HEK293 (cell line): ENCODE measurements around the gene MYO7B.

Source experiments
- CTCF ChIA-PET: fragments of 350-600 bp; formaldehyde crosslinking; extraction: SDS; loops from one replicate; lab custom pipeline; 2021; ENCODE audit warnings: antibody characterized with exemption; lab: Yijun Ruan, JAX
- POLR2A ChIA-PET: fragments of 300-600 bp; formaldehyde crosslinking; extraction: SDS; loops from one replicate; lab custom pipeline; 2020; ENCODE audit warnings: antibody characterized with exemption, inconsistent platforms; lab: Yijun Ruan, JAX
- H3K27ac ChIP-seq: fragments of 200-500 bp; sonication (Bioruptor generic); 2 replicates; pipeline ENCODE4 v1.5.1; 2014; ENCODE audit warnings: low read depth, low read length, control low read depth, inconsistent platforms; ENCODE audit errors: extremely low read depth
- H3K36me3 ChIP-seq, 2 experiments: fragments of 200-500 bp in 1 of 2; sonication (Bioruptor generic) in 1 of 2; 1 replicate in 1 of 2; 2 replicates in 1 of 2; pipeline ENCODE4 v1.5.1; 2014 to 2017; ENCODE audit warnings: inconsistent platforms in 2 of 2, low read length in 2 of 2; ENCODE audit not compliant: control insufficient read depth in 2 of 2, insufficient read depth in 1 of 2
- H3K4me1 ChIP-seq: fragments of 200-500 bp; sonication (Bioruptor generic); 2 replicates; pipeline ENCODE4 v1.5.1; 2014; ENCODE audit warnings: mild to moderate bottlenecking, low read length, inconsistent platforms; ENCODE audit not compliant: control insufficient read depth, insufficient read depth
- H3K4me3 ChIP-seq: 2 replicates; pipeline ENCODE4 v1.5.1; 2011; ENCODE audit warnings: low read depth, mild to moderate bottlenecking, control low read depth, low read length, moderate library complexity
- H3K9me3 ChIP-seq: fragments of 200-500 bp; sonication (Bioruptor generic); 2 replicates; pipeline ENCODE4 v1.5.1; 2014; ENCODE audit warnings: low read depth, low read length, inconsistent platforms; ENCODE audit not compliant: control insufficient read depth, insufficient read depth
- EGR2 ChIP-seq: fragments of 450-650 bp; formaldehyde crosslinking; IDR thresholded peaks from 2 replicates; pipeline ENCODE4 v1.5.1; 2016; ENCODE audit warnings: low read depth, missing biosample characterization, missing genetic modification characterization
- FEZF1 ChIP-seq: fragments of 450-650 bp; formaldehyde crosslinking; IDR thresholded peaks from 2 replicates; pipeline ENCODE4 v1.5.1; 2016; ENCODE audit warnings: missing biosample characterization, missing genetic modification characterization
- GLIS2 ChIP-seq: fragments of 450-650 bp; formaldehyde crosslinking; IDR thresholded peaks from 2 replicates; pipeline ENCODE4 v1.5.1; 2016; ENCODE audit warnings: missing biosample characterization, missing genetic modification characterization
- KLF16 ChIP-seq: fragments of 450-650 bp; formaldehyde crosslinking; IDR thresholded peaks from 2 replicates; pipeline ENCODE4 v1.5.1; 2017; ENCODE audit warnings: missing biosample characterization, missing genetic modification characterization
- KLF8 ChIP-seq: fragments of 450-650 bp; formaldehyde crosslinking; IDR thresholded peaks from 2 replicates; pipeline ENCODE4 v1.5.1; 2016; ENCODE audit warnings: missing biosample characterization, missing genetic modification characterization
- KLF9 ChIP-seq: fragments of 450-650 bp; formaldehyde crosslinking; IDR thresholded peaks from 2 replicates; pipeline ENCODE4 v1.5.1; 2016; ENCODE audit warnings: missing biosample characterization, missing genetic modification characterization, low read depth
- PRDM2 ChIP-seq: fragments of 450-650 bp; formaldehyde crosslinking; IDR thresholded peaks from 2 replicates; pipeline ENCODE4 v1.5.1; 2016; ENCODE audit warnings: missing biosample characterization, missing genetic modification characterization, borderline replicate concordance
- SCRT1 ChIP-seq: fragments of 450-650 bp; formaldehyde crosslinking; IDR thresholded peaks from 2 replicates; pipeline ENCODE4 v1.5.1; 2016; ENCODE audit warnings: missing biosample characterization, missing genetic modification characterization, borderline replicate concordance
- SP7 ChIP-seq: fragments of 450-650 bp; formaldehyde crosslinking; IDR thresholded peaks from 2 replicates; pipeline ENCODE4 v1.5.1; 2016; ENCODE audit warnings: missing biosample characterization, missing genetic modification characterization
- ZBTB20 ChIP-seq: fragments of 450-650 bp; formaldehyde crosslinking; IDR thresholded peaks from 2 replicates; pipeline ENCODE4 v1.5.1; 2016; ENCODE audit warnings: missing biosample characterization, missing genetic modification characterization
- ZBTB44 ChIP-seq: fragments of 450-650 bp; IDR thresholded peaks from 2 replicates; pipeline ENCODE4 v1.5.1; 2018; ENCODE audit warnings: missing biosample characterization, mild to moderate bottlenecking, missing genetic modification characterization
- ZBTB48 ChIP-seq: fragments of 450-650 bp; formaldehyde crosslinking; IDR thresholded peaks from 2 replicates; pipeline ENCODE4 v1.5.1; 2016; ENCODE audit warnings: missing biosample characterization, missing genetic modification characterization
- ZBTB7A ChIP-seq: fragments of 450-650 bp; formaldehyde crosslinking; IDR thresholded peaks from 2 replicates; pipeline ENCODE4 v1.5.1; 2016; ENCODE audit warnings: low read depth, missing biosample characterization, missing genetic modification characterization
- ZNF10 ChIP-seq: fragments of 450-650 bp; formaldehyde crosslinking; IDR thresholded peaks from 2 replicates; pipeline ENCODE4 v1.5.1; 2017; ENCODE audit warnings: missing biosample characterization, missing genetic modification characterization
- ZNF157 ChIP-seq: fragments of 450-650 bp; formaldehyde crosslinking; IDR thresholded peaks from 2 replicates; pipeline ENCODE4 v1.5.1; 2016; ENCODE audit warnings: missing biosample characterization, missing genetic modification characterization
- ZNF169 ChIP-seq: fragments of 450-650 bp; formaldehyde crosslinking; IDR thresholded peaks from 2 replicates; pipeline ENCODE4 v1.5.1; 2016; ENCODE audit warnings: missing biosample characterization, missing genetic modification characterization
- ZNF175 ChIP-seq: fragments of 450-650 bp; formaldehyde crosslinking; IDR thresholded peaks from 2 replicates; pipeline ENCODE4 v1.5.1; 2016; ENCODE audit warnings: missing biosample characterization, missing genetic modification characterization
- ZNF223 ChIP-seq: fragments of 450-650 bp; formaldehyde crosslinking; IDR thresholded peaks from 2 replicates; pipeline ENCODE4 v1.5.1; 2016; ENCODE audit warnings: missing biosample characterization, missing genetic modification characterization
- ZNF248 ChIP-seq: fragments of 450-650 bp; formaldehyde crosslinking; IDR thresholded peaks from 2 replicates; pipeline ENCODE4 v1.5.1; 2017; ENCODE audit warnings: missing biosample characterization, missing genetic modification characterization
- ZNF311 ChIP-seq: fragments of 450-650 bp; formaldehyde crosslinking; IDR thresholded peaks from 2 replicates; pipeline ENCODE4 v1.5.1; 2017; ENCODE audit warnings: missing biosample characterization, missing genetic modification characterization, borderline replicate concordance
- ZNF391 ChIP-seq: fragments of 450-650 bp; formaldehyde crosslinking; IDR thresholded peaks from 2 replicates; pipeline ENCODE4 v1.5.1; 2016; ENCODE audit warnings: low read depth, missing biosample characterization, missing genetic modification characterization, borderline replicate concordance
- ZNF426 ChIP-seq: fragments of 450-650 bp; formaldehyde crosslinking; IDR thresholded peaks from 2 replicates; pipeline ENCODE4 v1.5.1; 2017; ENCODE audit warnings: missing biosample characterization, missing genetic modification characterization, mild to moderate bottlenecking, inconsistent platforms, moderate library complexity
- ZNF561 ChIP-seq: fragments of 450-650 bp; IDR thresholded peaks from 2 replicates; pipeline ENCODE4 v1.5.1; 2018; ENCODE audit warnings: missing biosample characterization, missing genetic modification characterization, borderline replicate concordance
- ZNF580 ChIP-seq: fragments of 450-650 bp; formaldehyde crosslinking; IDR thresholded peaks from 2 replicates; pipeline ENCODE4 v1.5.1; 2016; ENCODE audit warnings: missing biosample characterization, missing genetic modification characterization
- ZNF660 ChIP-seq: fragments of 450-650 bp; IDR thresholded peaks from 2 replicates; pipeline ENCODE4 v1.5.1; 2018; ENCODE audit warnings: missing biosample characterization, mild to moderate bottlenecking, missing genetic modification characterization
- ZNF76 ChIP-seq: fragments of 450-650 bp; formaldehyde crosslinking; IDR thresholded peaks from 2 replicates; pipeline ENCODE4; 2016; ENCODE audit warnings: low read depth, missing biosample characterization, missing genetic modification characterization, borderline replicate concordance
- ZNF777 ChIP-seq: fragments of 450-650 bp; formaldehyde crosslinking; IDR thresholded peaks from 2 replicates; pipeline ENCODE4 v1.5.1; 2017; ENCODE audit warnings: missing biosample characterization, missing genetic modification characterization, borderline replicate concordance
- ZNF785 ChIP-seq: fragments of 450-650 bp; formaldehyde crosslinking; IDR thresholded peaks from 2 replicates; pipeline ENCODE4 v1.5.1; 2016; ENCODE audit warnings: missing biosample characterization, missing genetic modification characterization
- ZNF843 ChIP-seq: fragments of 450-650 bp; formaldehyde crosslinking; IDR thresholded peaks from 2 replicates; pipeline ENCODE4 v1.5.1; 2016; ENCODE audit warnings: missing biosample characterization, missing genetic modification characterization

The MYO7B gene

GRCh38 chr2:127561371-127561770 is 25.9 kb downstream of the MYO7B start:
- CTCF ChIA-PET: no interaction called here

GRCh38 chr2:127562936-127563335 is 27.5 kb downstream of the MYO7B start:
- TF ChIP-seq ZBTB20 (tag by site-specific recombination): no peak
- no peak for TF ChIP-seq ZNF175
- TF ChIP-seq ZNF391 (tag by site-specific recombination): no peak
- no peak for TF ChIP-seq ZNF311 (tag by site-specific recombination)
- no peak for TF ChIP-seq ZNF10 (tag by site-specific recombination)
- TF ChIP-seq ZNF580 (tag by site-specific recombination): no peak
- no peak for TF ChIP-seq FEZF1 (tag by site-specific recombination)
- no peak for TF ChIP-seq ZNF785 (tag by site-specific recombination)
- no peak for TF ChIP-seq EGR2 (tag by site-specific recombination)
- TF ChIP-seq GLIS2: no peak
- no peak for TF ChIP-seq ZNF223 (tag by site-specific recombination)
- TF ChIP-seq ZBTB7A: no peak
- H3K27ac ChIP-seq: no peak overlapping the region
- ChIA-PET POLR2A (no interaction called here), CTCF (no interaction called here)
- no peak overlapping the region for H3K4me3 ChIP-seq
- H3K4me1 ChIP-seq: no peaks in the 10 kb centered on the region
- H3K9me3 ChIP-seq: no peaks in the 10 kb centered on the region
- no peaks in the 10 kb centered on the region for H3K36me3 ChIP-seq

More at GRCh38 chr2:127561371-127561770, 25.9 kb downstream of the MYO7B start:
- Histone ChIP-seq H3K4me1 (no peaks in the 10 kb centered on the region), H3K9me3 (no peaks in the 10 kb centered on the region), H3K36me3 (no peaks in the 10 kb centered on the region), H3K4me3 (no peak overlapping the region), H3K27ac (no peak overlapping the region)
- POLR2A ChIA-PET: no interaction called here
- TF ChIP-seq ZNF660 (no peak), KLF16 (no peak), ZBTB44 (no peak), ZNF561 (tag by site-specific recombination) (no peak), ZBTB48 (no peak), ZNF169 (tag by site-specific recombination) (no peak), ZBTB20 (tag by site-specific recombination) (no peak), SCRT1 (no peak), ZNF426 (tag by site-specific recombination) (no peak), ZNF248 (tag by site-specific recombination) (no peak), SP7 (no peak), ZNF843 (tag by site-specific recombination) (no peak), ZNF76 (no peak), KLF9 (tag by site-specific recombination) (no peak), PRDM2 (no peak), ZNF157 (no peak), ZNF777 (tag by site-specific recombination) (no peak), KLF8 (no peak)
